ENCODE data around the gene TRDMT1. TPM values are rescaled to one million over a fixed set of nuclear protein-coding genes. Genes with fewer than 3 reads are reported as not detected.

TRDMT1 gene, protein sequence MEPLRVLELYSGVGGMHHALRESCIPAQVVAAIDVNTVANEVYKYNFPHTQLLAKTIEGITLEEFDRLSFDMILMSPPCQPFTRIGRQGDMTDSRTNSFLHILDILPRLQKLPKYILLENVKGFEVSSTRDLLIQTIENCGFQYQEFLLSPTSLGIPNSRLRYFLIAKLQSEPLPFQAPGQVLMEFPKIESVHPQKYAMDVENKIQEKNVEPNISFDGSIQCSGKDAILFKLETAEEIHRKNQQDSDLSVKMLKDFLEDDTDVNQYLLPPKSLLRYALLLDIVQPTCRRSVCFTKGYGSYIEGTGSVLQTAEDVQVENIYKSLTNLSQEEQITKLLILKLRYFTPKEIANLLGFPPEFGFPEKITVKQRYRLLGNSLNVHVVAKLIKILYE
- 18.8 and 20.2 TPM in 2 replicates for total RNA-seq (2021)
- long read RNA-seq, full-length matches to known transcripts: 44 of 101 reads
- long read RNA-seq, partial matches to known transcripts: 6 of 101 reads
- long read RNA-seq, other reads (novel, unspliced or antisense): 51 of 101 reads

- peak within 1 kb of the TSS; percentile 87 for H3K18ac ChIP-seq (ENCODE audit: insufficient read length, low read depth, low read length)
- peak within 1 kb of the TSS; percentile 92 for H2BK120ac ChIP-seq (ENCODE audit: low read depth, low read length, poor library complexity, severe bottlenecking)
- no peak within 1 kb of the TSS for H2BK5ac ChIP-seq (ENCODE audit: insufficient read length, low read length)
- H3K27me3 ChIP-seq (ENCODE audit: insufficient read depth, low read length): no peaks in the 10 kb centered on the region
- H3T11ph ChIP-seq (ENCODE audit: low read length): peak within 1 kb of the TSS; percentile 92
- H3K9me3 ChIP-seq (ENCODE audit: control insufficient read depth, low read depth, low read length): no peaks in the 10 kb centered on the region
- Mint-ChIP-seq H3K9me3 (no peaks in the 10 kb centered on the region), H3K36me3 (ENCODE audit: insufficient read depth in 1 of 3, low read depth in 3 of 3) (no peaks in the 10 kb centered on the region), H3K4me3 (peak within 1 kb of the TSS; percentile 86 to 89), H3K27me3 (ENCODE audit: low read depth) (no peaks in the 10 kb centered on the region), H3K27ac (peak within 1 kb of the TSS; percentile 88 to 98 (median 96)), H3K4me1 (peaks cover 60 to 62% of the 10 kb centered on the region in 2 experiments)
- DNase-seq: peak; percentile 87
- H2AK5ac ChIP-seq (ENCODE audit: insufficient read length, low read length): no peak within 1 kb of the TSS
- peak within 1 kb of the TSS; percentile 86 for H2BK20ac ChIP-seq (ENCODE audit: low read depth, low read length, poor library complexity, severe bottlenecking)
- H4K20me1 ChIP-seq (ENCODE audit: control insufficient read depth, insufficient read depth, insufficient read length): no peaks in the 10 kb centered on the region
- H2BK15ac ChIP-seq (ENCODE audit: low read depth, low read length): no peak within 1 kb of the TSS
- peak within 1 kb of the TSS; percentile 92 for H3K14ac ChIP-seq (ENCODE audit: insufficient read depth, low read length)
- peak within 1 kb of the TSS; percentile 71 for H2AFZ ChIP-seq (ENCODE audit: low read length)
- H2BK12ac ChIP-seq (ENCODE audit: insufficient read length, low read depth, low read length): peak within 1 kb of the TSS; percentile 92
- no peak for TF ChIP-seq CTCF (conservative IDR thresholded peaks at IDR 0.05)
- H3K4me2 ChIP-seq (ENCODE audit: insufficient read depth, insufficient read length, low read length): peak within 1 kb of the TSS; percentile 85
- peaks cover 10% of the 10 kb centered on the region for H3K23me2 ChIP-seq (ENCODE audit: insufficient read length, low read depth, low read length, poor library complexity, severe bottlenecking)
- WGBS (ENCODE audit: extremely low coverage, insufficient read length, low lambda C conversion rate): no CpG with 5 or more reads among the region's 60 CpGs
- H3K4me1 ChIP-seq (ENCODE audit: insufficient read depth, low read length): no peaks in the 10 kb centered on the region; the same call in 1 of the 2 replicates
- H3K79me1 ChIP-seq (ENCODE audit: insufficient read depth, low read depth, low read length, poor library complexity, severe bottlenecking): no peaks in the 10 kb centered on the region
- no peaks in the 10 kb centered on the region for H3K79me2 ChIP-seq (ENCODE audit: insufficient read depth, low read length)
- H4K8ac ChIP-seq (replicated peaks; ENCODE audit: insufficient read length, low read depth, low read length): no peak within 1 kb of the TSS
- H3K9ac ChIP-seq (ENCODE audit: extremely low read depth, insufficient read length, low read length): peak within 1 kb of the TSS; percentile 73
- no peak within 1 kb of the TSS; the same call in 1 of the 2 replicates for H3K4ac ChIP-seq (ENCODE audit: low read depth, low read length)
- H4K91ac ChIP-seq (ENCODE audit: insufficient read length, low read depth, low read length): no peak within 1 kb of the TSS
- H3K23ac ChIP-seq (ENCODE audit: insufficient read length, low read depth, low read length): no peak within 1 kb of the TSS
- peak within 1 kb of the TSS; percentile 44 for H3K27ac ChIP-seq (ENCODE audit: insufficient read length, low read depth, low read length)
- H4K5ac ChIP-seq (ENCODE audit: insufficient read length, low read depth, low read length): peak within 1 kb of the TSS; percentile 87
- no peak within 1 kb of the TSS for H3K56ac ChIP-seq (ENCODE audit: insufficient read length, low read depth, low read length)
Observed at GRCh38 chr10:17200912-17201793, at the start of gene TRDMT1. Gene TRDMT1 (minus strand): TSS chr10:17201672. CDS start chr10:17201634, 38 bp downstream.

Data from H9 (cell line).